HFFc6 (cell line): ENCODE data around the gene PPOX. TPM values are rescaled to one million over a fixed set of nuclear protein-coding genes. Genes with fewer than 3 reads are reported as not detected.

Experiments
- DNase-seq: peaks from one replicate; pipeline ENCODE4 v3.0.0-alpha.2; 2018
- H3K27ac Mint-ChIP-seq: 2 replicates; pipeline ENCODE4 v1.8.0; 2020; ENCODE audit warnings: mild to moderate bottlenecking, mixed read lengths
- H3K27me3 Mint-ChIP-seq: 2 replicates; pipeline ENCODE4 v1.8.0; 2021; ENCODE audit warnings: mild to moderate bottlenecking, moderate library complexity, mixed read lengths; ENCODE audit not compliant: insufficient read depth
- H3K36me3 Mint-ChIP-seq: 2 replicates; pipeline ENCODE4 v1.8.0; 2021; ENCODE audit warnings: low read depth, mixed read lengths
- H3K4me1 Mint-ChIP-seq: 2 replicates; pipeline ENCODE4 v1.8.0; 2020; ENCODE audit warnings: low read depth, mixed read lengths
- H3K4me3 Mint-ChIP-seq: 2 replicates; pipeline ENCODE4 v1.8.0; 2020; ENCODE audit warnings: mild to moderate bottlenecking, moderate library complexity, mixed read lengths
- H3K9me3 Mint-ChIP-seq: 2 replicates; pipeline ENCODE4 v1.8.0; 2020; ENCODE audit warnings: mild to moderate bottlenecking, mixed read lengths
- CTCF ChIP-seq: fragments of 200-600 bp; sonication (generic); IDR thresholded peaks from 2 replicates; pipeline ENCODE4 v1.5.0; 2021; ENCODE audit warnings: antibody characterized with exemption, mild to moderate bottlenecking
- total RNA-seq, 6 experiments: library from RNA; stranded (reverse); fragmentation: NEBNext Ultra II Directional; extraction: Animal tissue kit (Norgen Biotek cat#: 25700); gene quantifications; 2 replicates in 1 of 6; 3 replicates in 5 of 6; pipeline ENCODE4 v1.2.3, GENCODE V29; 2021

Gene PPOX
- total RNA-seq, 6 experiments from 2014 or later, result 11.8 to 15.2 (median 13.5) TPM

DNA sequence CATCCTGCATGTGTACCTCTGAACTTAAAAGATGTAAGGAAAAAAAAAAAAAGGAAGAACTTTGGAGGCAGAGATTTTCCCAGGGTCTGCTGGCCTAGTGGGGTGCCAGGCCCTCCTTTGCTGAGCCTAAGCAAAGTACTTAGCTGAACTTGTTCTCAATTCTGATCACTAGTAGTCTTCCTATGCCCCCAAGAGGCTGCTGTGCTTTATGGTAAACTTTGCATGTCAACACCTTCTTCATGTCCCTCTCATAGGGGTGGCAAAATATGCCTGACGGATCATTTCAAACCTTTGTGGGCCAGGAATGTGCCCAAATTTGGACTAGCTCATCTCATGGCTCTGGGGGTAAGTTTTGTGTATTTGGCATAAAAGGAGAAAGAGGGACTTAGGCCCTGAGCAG is 8.4 kb upstream of the PPOX start:
- DNase-seq, result no peak
- peaks cover 27% of the 10 kb centered on the region; the same call in 1 of the 2 replicates for H3K36me3 Mint-ChIP-seq
- no peaks in the 10 kb centered on the region for H3K9me3 Mint-ChIP-seq
- H3K27me3 Mint-ChIP-seq, result no peaks in the 10 kb centered on the region
- no peak for TF ChIP-seq CTCF
- peak overlapping the region; percentile 86; the same call in 1 of the 2 replicates for H3K27ac Mint-ChIP-seq
- no peak overlapping the region for H3K4me3 Mint-ChIP-seq
- peaks cover 39% of the 10 kb centered on the region for H3K4me1 Mint-ChIP-seq

DNA sequence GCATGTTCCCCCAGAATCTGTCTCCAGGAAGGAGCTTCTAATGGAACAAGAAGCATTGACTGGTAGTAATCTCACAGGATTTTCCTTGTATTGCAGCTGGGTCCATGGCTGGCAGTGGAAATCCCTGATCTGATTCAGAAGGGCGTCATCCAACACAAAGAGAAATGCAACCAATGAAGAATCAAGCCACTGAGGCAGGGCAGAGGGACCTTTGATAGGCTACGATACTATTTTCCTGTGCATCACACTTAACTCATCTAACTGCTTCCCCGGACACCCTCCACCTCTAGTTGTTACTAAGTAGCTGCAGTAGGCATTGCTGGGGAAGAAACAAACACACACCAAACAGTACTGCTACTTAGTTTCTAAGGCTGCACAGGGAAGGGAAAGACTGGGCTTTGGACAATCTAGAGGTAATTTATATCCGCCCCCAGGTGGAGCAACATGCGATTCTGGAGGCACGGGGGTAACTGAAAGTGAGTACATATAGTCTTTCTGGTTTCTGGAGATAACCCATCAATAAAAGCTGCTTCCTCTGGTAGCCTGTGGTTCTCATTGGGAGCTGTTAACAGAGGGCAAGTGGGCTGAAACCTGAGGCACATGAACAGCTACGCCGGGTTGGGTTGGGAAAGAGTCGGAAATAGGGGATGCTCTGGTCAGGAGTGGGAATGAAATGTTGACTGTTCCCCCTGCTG is 7.8 kb upstream of the PPOX start:
- Mint-ChIP-seq H3K4me1 (peaks cover 34% of the 10 kb centered on the region), H3K4me3 (peak overlapping the region; percentile 88)

DNA sequence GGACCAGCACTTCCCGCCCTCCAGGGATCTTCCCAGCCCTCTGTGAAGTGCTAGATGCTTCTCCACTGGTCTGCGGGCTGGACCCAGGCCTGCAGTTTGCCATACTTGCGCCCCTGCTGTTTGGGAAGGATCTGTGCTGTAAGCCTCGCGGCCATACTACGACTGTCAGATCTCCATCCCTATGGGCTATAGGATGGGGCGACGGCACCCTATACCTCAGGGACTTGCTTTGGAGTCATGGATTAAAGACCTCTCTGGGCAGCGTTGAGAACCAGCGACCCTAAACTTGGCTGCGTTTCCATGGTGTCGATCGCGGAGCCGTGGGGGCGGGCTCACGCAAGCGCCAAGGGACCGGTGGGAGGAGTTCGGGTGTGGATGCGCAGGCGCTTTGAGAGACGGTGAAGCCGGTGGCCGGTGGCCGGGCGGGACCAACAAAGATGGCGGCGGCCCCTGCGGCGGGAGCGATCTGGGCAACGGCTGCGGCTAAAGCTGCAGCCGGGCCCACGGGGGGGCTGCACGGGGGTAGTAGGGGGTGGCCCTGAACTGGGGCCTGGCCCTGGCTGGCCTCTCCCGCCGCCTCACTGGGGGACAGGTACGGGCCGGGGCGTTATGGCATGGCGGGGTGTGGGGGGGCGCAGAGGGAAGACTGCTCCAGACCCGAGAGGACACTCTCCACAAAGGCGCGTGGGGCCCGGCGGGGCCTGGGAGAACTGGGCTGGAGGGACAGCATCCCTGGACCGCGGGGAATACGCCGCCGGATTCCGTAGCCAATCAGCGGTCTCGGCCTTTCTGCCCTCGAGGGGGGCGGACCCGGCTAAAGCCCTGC is 6.9 kb upstream of the PPOX start, which contains the start of gene USP21:
TSS of gene USP21 (plus strand) at position 414 of the 826 bp plus-strand sequence. CDS start 1,141 bp downstream, outside the sequence.
- peak within 1 kb of the TSS; percentile 88 for H3K4me3 Mint-ChIP-seq
- peak; percentile 82 for DNase-seq
- peak; percentile 41 for TF ChIP-seq CTCF
- H3K27me3 Mint-ChIP-seq, result no peaks in the 10 kb centered on the region
- peaks cover 34% of the 10 kb centered on the region for H3K4me1 Mint-ChIP-seq
- H3K9me3 Mint-ChIP-seq, result no peaks in the 10 kb centered on the region
- H3K36me3 Mint-ChIP-seq, result peaks cover 27% of the 10 kb centered on the region; the same call in 1 of the 2 replicates
- peak within 1 kb of the TSS; percentile 86 for H3K27ac Mint-ChIP-seq

More for the DNA sequence above, 7.8 kb upstream of the PPOX start:
- peak overlapping the region; percentile 86 for H3K27ac Mint-ChIP-seq
- no peak for DNase-seq
- H3K27me3 Mint-ChIP-seq, result no peaks in the 10 kb centered on the region
- peaks cover 27% of the 10 kb centered on the region; the same call in 1 of the 2 replicates for H3K36me3 Mint-ChIP-seq
- no peak; the same call in 1 of the 2 replicates for TF ChIP-seq CTCF
- H3K9me3 Mint-ChIP-seq, result no peaks in the 10 kb centered on the region

- H3K36me3 Mint-ChIP-seq, result peaks cover 27% of the 10 kb centered on the region; the same call in 1 of the 2 replicates
- no peaks in the 10 kb centered on the region for H3K27me3 Mint-ChIP-seq
- H3K4me1 Mint-ChIP-seq, result peaks cover 33% of the 10 kb centered on the region
- H3K27ac Mint-ChIP-seq, result peak overlapping the region; percentile 86
- TF ChIP-seq CTCF, result no peak
- no peaks in the 10 kb centered on the region for H3K9me3 Mint-ChIP-seq
- DNase-seq, result no peak
- peak overlapping the region; percentile 88 for H3K4me3 Mint-ChIP-seq
Measured at GRCh38 chr1:161159913-161160243, 6.3 kb upstream of the PPOX start.

DNA sequence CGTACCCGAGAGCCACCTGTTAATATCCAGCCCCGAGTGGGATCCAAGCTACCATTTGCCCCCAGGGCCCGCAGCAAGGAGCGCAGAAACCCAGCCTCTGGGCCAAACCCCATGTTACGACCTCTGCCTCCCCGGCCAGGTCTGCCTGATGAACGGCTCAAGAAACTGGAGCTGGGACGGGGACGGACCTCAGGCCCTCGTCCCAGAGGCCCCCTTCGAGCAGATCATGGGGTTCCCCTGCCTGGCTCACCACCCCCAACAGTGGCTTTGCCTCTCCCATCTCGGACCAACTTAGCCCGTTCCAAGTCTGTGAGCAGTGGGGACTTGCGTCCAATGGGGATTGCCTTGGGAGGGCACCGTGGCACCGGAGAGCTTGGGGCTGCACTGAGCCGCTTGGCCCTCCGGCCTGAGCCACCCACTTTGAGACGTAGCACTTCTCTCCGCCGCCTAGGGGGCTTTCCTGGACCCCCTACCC is 5.5 kb upstream of the PPOX start:
- Mint-ChIP-seq H3K4me1 (peaks cover 33% of the 10 kb centered on the region), H3K27me3 (no peaks in the 10 kb centered on the region; the same call in 1 of the 2 replicates), H3K27ac (no peak overlapping the region), H3K36me3 (peaks cover 21% of the 10 kb centered on the region; the same call in 1 of the 2 replicates), H3K4me3 (peak overlapping the region; percentile 88), H3K9me3 (no peaks in the 10 kb centered on the region)
- TF ChIP-seq CTCF, result no peak
- DNase-seq, result no peak
